A549 treated with GW870086 at 1 μM for 4 hours (cell line): ENCODE results near the gene CAPN1. TPM values are rescaled to one million over a fixed set of nuclear protein-coding genes. Genes with fewer than 3 reads are reported as not detected.

Experiments
- total RNA-seq: library from RNA; stranded (reverse); fragments of 200-300 nt; extraction: Qiagen RNA extraction; gene quantifications from 5 replicates; pipeline ENCODE4 v1.2.3, GENCODE V29; 2022; ENCODE audit warnings: low read depth

The CAPN1 gene
- 94.0 to 119 TPM (median 113 TPM) in 5 replicates for total RNA-seq

GRCh38 chr11:65181569-65182257 lies at the start of gene CAPN1:
Gene CAPN1 (plus strand): TSS chr11:65181928. CDS start chr11:65182702, 774 bp downstream.

GRCh38 chr11:65134240-65134951 lies 47.3 kb upstream of the CAPN1 start, which contains the start of gene SYVN1:
Gene SYVN1 (minus strand): TSS chr11:65134519. CDS start chr11:65133601, 918 bp downstream.

GRCh38 chr11:65170058-65170534 lies 11.6 kb upstream of the CAPN1 start, which contains the start of gene SPDYC:
Gene SPDYC (plus strand): TSS chr11:65170233. CDS start chr11:65171358, 1,125 bp downstream.

Other genes with a start within 250 kb of the CAPN1 start
- gene GPHA2, start 246.0 kb upstream of the CAPN1 start, total RNA-seq: not detected in 5 replicates
- not detected in 5 replicates for gene MAJIN, start 209.8 kb upstream of the CAPN1 start, total RNA-seq
- 0.61 to 1.3 TPM (median 0.67 TPM) in 5 replicates for gene BATF2, start 185.0 kb upstream of the CAPN1 start, total RNA-seq
- 157 to 200 TPM (median 182 TPM) in 5 replicates for gene ARL2, start 167.8 kb upstream of the CAPN1 start, total RNA-seq
- gene SNX15, start 154.5 kb upstream of the CAPN1 start, total RNA-seq: 20.2 to 23.7 TPM (median 21.5 TPM) in 5 replicates
- 33.6 to 55.1 TPM (median 50.9 TPM) in 5 replicates for gene SAC3D1, start 140.7 kb upstream of the CAPN1 start, total RNA-seq
- gene NAALADL1, start 123.4 kb upstream of the CAPN1 start, total RNA-seq: not detected in 5 replicates
- 56.3 to 73.2 TPM (median 69.6 TPM) in 5 replicates for gene CDCA5, start 97.9 kb upstream of the CAPN1 start, total RNA-seq
- 30.8 to 34.6 TPM (median 33.1 TPM) in 5 replicates for gene ZFPL1, start 97.7 kb upstream of the CAPN1 start, total RNA-seq
- 50.2 to 54.5 TPM (median 53.0 TPM) in 5 replicates for gene VPS51, start 85.7 kb upstream of the CAPN1 start, total RNA-seq
- 5.3 to 6.8 TPM (median 5.5 TPM) in 5 replicates for gene TM7SF2, start 70.1 kb upstream of the CAPN1 start, total RNA-seq
- gene ZNHIT2, start 64.2 kb upstream of the CAPN1 start, total RNA-seq: 14.6 to 23.2 TPM (median 21.6 TPM) in 5 replicates
- 887 to 1,065 TPM (median 962 TPM) in 5 replicates for gene FAU, start 59.8 kb upstream of the CAPN1 start, total RNA-seq
- 68.9 to 78.3 TPM (median 73.3 TPM) in 5 replicates for gene MRPL49, start 59.6 kb upstream of the CAPN1 start, total RNA-seq
- 30.3 to 41.2 TPM (median 40.5 TPM) in 5 replicates for gene SYVN1, start 47.4 kb upstream of the CAPN1 start, total RNA-seq
- not detected in 5 replicates for gene SPDYC, start 11.7 kb upstream of the CAPN1 start, total RNA-seq
- gene POLA2, start 80.0 kb downstream of the CAPN1 start, total RNA-seq: 11.8 to 20.5 TPM (median 13.7 TPM) in 5 replicates
- gene CDC42EP2, start 132.9 kb downstream of the CAPN1 start, total RNA-seq: 17.3 to 23.6 TPM (median 20.1 TPM) in 5 replicates
- gene DPF2, start 151.9 kb downstream of the CAPN1 start, total RNA-seq: 37.7 to 44.3 TPM (median 39.7 TPM) in 5 replicates
- 0.40 to 0.94 TPM (median 0.87 TPM) in 5 replicates for gene TIGD3, start 172.8 kb downstream of the CAPN1 start, total RNA-seq
- gene SLC25A45, start 200.7 kb downstream of the CAPN1 start, total RNA-seq: 11.7 to 16.3 TPM (median 15.2 TPM) in 5 replicates
- gene FRMD8, start 204.7 kb downstream of the CAPN1 start, total RNA-seq: 47.9 to 66.2 TPM (median 63.6 TPM) in 5 replicates
- gene NEAT1, start 240.9 kb downstream of the CAPN1 start, total RNA-seq: 108 to 253 TPM (median 201 TPM) in 5 replicates